GM19395 (cell line): ENCODE results near the gene TM9SF3.

ENCODE experiments used
- ATAC-seq: cut with Tn5 transposase; IDR thresholded peaks from one replicate; pipeline ENCODE4 v1.9.1; 2021; ENCODE audit warnings: mild to moderate bottlenecking, moderate library complexity; ENCODE audit not compliant: unreplicated experiment

Gene TM9SF3

GRCh38 chr10:96482815-96483588 is 103.8 kb downstream of the TM9SF3 start:
- no peak for ATAC-seq

DNA sequence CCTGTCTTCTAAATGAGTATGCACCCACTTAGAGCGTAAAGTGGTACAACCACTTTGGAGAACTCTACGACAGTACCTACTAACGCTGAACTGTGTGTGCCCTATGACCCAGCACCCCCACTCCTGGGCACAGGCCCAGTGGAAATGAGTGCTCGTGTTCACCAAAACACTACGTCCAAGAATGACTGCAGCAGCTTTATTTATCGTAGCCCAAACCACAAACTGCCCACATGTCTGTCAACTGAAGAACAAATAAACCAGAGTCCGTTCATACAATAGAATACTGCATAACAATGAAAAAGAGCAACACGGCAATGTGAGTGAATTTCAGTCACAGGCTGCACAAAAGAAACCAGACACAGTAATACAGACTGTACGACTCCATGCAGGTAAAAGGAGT is 108.5 kb downstream of the TM9SF3 start:
- ATAC-seq, result no peak

DNA sequence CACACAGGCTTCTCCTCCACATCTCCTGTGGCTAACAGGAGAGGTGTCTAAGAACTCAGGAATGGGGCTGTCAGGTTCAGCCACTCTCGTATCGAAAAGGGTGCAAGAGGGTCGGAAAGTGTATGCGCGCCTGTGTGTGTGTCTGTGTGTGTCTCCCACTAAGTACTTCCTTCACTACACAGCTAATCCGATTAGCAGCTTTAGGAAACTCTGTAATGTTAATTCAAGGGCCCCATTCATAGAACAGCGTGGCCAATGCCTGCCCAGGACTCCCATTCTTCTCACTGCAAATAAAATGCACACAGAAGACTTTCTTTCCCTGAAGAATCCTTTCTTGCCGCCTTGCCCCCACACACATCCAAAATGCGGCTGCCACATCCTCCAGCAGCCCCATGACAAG is 112.9 kb downstream of the TM9SF3 start:
- no peak for ATAC-seq

DNA sequence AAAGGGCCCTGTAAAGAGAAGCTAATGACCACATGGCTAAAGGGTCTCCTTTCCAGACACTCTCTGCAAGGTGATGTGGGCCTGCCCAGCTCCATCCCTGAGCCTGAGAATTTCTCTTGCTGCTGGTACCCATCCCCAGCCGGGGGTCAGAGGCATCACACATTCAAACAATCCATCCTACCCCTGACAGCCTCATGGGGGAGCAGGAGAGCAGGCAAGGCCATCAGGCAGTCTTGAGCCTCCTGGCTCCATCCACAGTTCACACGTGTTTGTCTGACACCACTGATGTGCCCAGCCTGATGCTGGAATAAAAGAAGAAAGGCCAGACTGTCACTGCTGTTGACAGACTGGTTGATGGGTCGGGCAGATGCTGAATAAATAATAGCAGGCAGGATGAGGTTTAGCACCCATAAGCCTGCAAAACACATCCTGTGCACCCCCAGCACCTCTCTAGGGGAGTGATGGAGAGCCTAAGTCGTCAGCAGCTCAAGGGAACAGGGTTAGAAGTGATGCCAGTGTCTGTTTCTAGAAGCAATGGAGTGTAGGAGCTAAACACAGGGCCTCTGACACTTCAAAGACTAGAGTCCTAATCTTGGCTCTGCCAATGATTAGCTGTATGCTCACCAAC is 116.6 kb downstream of the TM9SF3 start:
- peak; percentile 65 for ATAC-seq

DNA sequence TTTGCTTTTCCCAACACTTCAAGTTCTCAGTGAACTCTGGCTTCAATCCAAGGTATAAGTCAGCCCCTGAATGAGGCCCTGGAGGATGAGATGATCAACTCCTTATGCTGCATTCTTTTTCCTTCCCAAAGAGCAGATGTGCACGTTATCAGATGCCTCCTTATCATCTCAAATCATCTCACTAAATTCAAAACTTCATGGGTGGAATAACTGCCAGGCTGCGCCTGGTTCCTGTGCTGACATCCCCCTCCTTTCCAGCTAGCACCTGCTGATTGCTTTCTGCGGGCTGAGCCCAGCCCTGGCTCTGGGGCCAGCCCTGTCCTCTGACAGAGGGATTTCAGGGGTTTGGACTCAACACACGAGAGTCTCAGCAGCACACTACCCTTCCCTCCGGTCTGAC is 118.0 kb downstream of the TM9SF3 start:
- ATAC-seq, result no peak
